Hepatic stellate cell (primary cell): Measurements from ENCODE around the gene TRIP6.
"Not testable (repeated sequence)": the region's sequence is repeated elsewhere in the genome, so short reads cannot be mapped to it uniquely, and the experiment has no call there.

Source experiments
- DNase-seq: peaks from one replicate; pipeline ENCODE4 v3.0.0; 2011; ENCODE audit warnings: low spot score

The TRIP6 gene

GRCh38 chr7:100839361-100839760 lies 27.8 kb upstream of the TRIP6 start:
- DNase-seq, result no peak

GRCh38 chr7:100840470-100841100 lies 26.6 kb upstream of the TRIP6 start:
- DNase-seq, result no peak

- DNase-seq, result no peak
Measured at GRCh38 chr7:100847360-100847759, 19.8 kb upstream of the TRIP6 start.

GRCh38 chr7:100852048-100852872 lies 14.9 kb upstream of the TRIP6 start, which contains the start of gene SLC12A9:
Gene SLC12A9 (plus strand): TSS chr7:100852713. CDS start chr7:100854198, 1,485 bp downstream.
- DNase-seq, result peak; percentile 99

GRCh38 chr7:100854146-100854895 lies 12.9 kb upstream of the TRIP6 start:
- peak; percentile 1 for DNase-seq

GRCh38 chr7:100854899-100855298 lies 12.3 kb upstream of the TRIP6 start:
- not testable (repeated sequence) for DNase-seq

GRCh38 chr7:100855515-100855914 lies 11.7 kb upstream of the TRIP6 start:
- DNase-seq, result no peak

GRCh38 chr7:100856871-100857282 lies 10.3 kb upstream of the TRIP6 start:
- no peak for DNase-seq

GRCh38 chr7:100859856-100860255 lies 7.3 kb upstream of the TRIP6 start:
- DNase-seq, result no peak

GRCh38 chr7:100860702-100861615 lies 6.2 kb upstream of the TRIP6 start:
- DNase-seq, result no peak

- no peak for DNase-seq
Measured at GRCh38 chr7:100861616-100861985, 5.6 kb upstream of the TRIP6 start.

- DNase-seq, result no peak
Measured at GRCh38 chr7:100863406-100863950, 3.7 kb upstream of the TRIP6 start.

- no peak for DNase-seq
Measured at GRCh38 chr7:100864263-100864845, 2.8 kb upstream of the TRIP6 start.

- no peak for DNase-seq
Measured at GRCh38 chr7:100865372-100865911, 1.7 kb upstream of the TRIP6 start.

- DNase-seq, result no peak
Measured at GRCh38 chr7:100865938-100866728, 1.1 kb upstream of the TRIP6 start.

GRCh38 chr7:100866729-100867039 lies 503 bp upstream of the TRIP6 start:
- no peak for DNase-seq

GRCh38 chr7:100867776-100868485 lies 744 bp downstream of the TRIP6 start:
- no peak for DNase-seq

GRCh38 chr7:100873599-100874299 lies 6.6 kb downstream of the TRIP6 start:
- DNase-seq, result no peak

GRCh38 chr7:100874300-100874576 lies 7.1 kb downstream of the TRIP6 start:
- DNase-seq, result no peak
